Thyroid gland (tissue), 4 donors: Measurements from ENCODE around the gene CPLX3. TPM values are rescaled to one million over a fixed set of nuclear protein-coding genes. Genes with fewer than 3 reads are reported as not detected.

Experiments used
- DNase-seq, 2 donors: peaks; one replicate each; pipeline ENCODE4 v3.0.0-alpha.2; 2019
- H3K27ac ChIP-seq, 3 donors: fragments of 200-600 bp; sonication (generic); 1 replicate in 2 of 3; 2 replicates in 1 of 3; pipeline ENCODE4 v1.5.1; 2016 to 2019; ENCODE audit warnings: mild to moderate bottlenecking in 1 of 3, moderate library complexity in 1 of 3
- H3K27me3 ChIP-seq: fragments of 200-600 bp; sonication (generic); one replicate; pipeline ENCODE4 v1.5.1; 2019
- H3K36me3 ChIP-seq, 2 donors: fragments of 200-600 bp; sonication (generic); one replicate each; pipeline ENCODE4 v1.5.1; 2016 to 2019
- H3K4me1 ChIP-seq, 2 donors: fragments of 200-600 bp; sonication (generic); one replicate each; pipeline ENCODE4 v1.5.1; 2017 to 2019
- H3K4me3 ChIP-seq, 3 donors: fragments of 200-600 bp; sonication (generic); replicated peaks in 1 of 3; 1 replicate in 2 of 3; 2 replicates in 1 of 3; pipeline ENCODE4 v1.5.1; 2016; ENCODE audit warnings: mild to moderate bottlenecking in 1 of 3
- H3K9me3 ChIP-seq: fragments of 200-600 bp; sonication (generic); one replicate; pipeline ENCODE4 v1.5.1; 2017
- POLR2A ChIP-seq, 2 donors: fragments of 450-650 bp; IDR thresholded peaks; one replicate each; pipeline ENCODE4 v1.6.1; 2017; ENCODE audit warnings: antibody characterized with exemption in 2 of 2, mild to moderate bottlenecking in 2 of 2, moderate library complexity in 1 of 2
- WGBS, 2 donors: methylation state at CpG; one replicate each; pipeline ENCODE4 v1.1.5; 2017; 5-methylcytosine and 5-hydroxymethylcytosine counted together
- intact Hi-C: fragments of 100-400 bp; cut with DNase I; formaldehyde crosslinking; loops from one replicate; pipeline ENCODE4 v1.15.1; 2023
- total RNA-seq, 4 donors: library from RNA; depleted of rRNA; stranded (reverse); fragments of >200 nt; gene quantifications; one replicate each; pipeline ENCODE4 v1.2.3, GENCODE V29; 2016
- TF ChIP-seq, protein P1 (sequence below), 6 experiments: fragments of 200-600 bp in 3 of 6; fragments of 450-650 bp in 3 of 6; sonication (generic) in 3 of 6; IDR thresholded peaks; one replicate each; pipeline ENCODE4 v1.5.1; 2016 to 2019; ENCODE audit warnings: antibody characterized with exemption in 6 of 6, mild to moderate bottlenecking in 2 of 6, inconsistent platforms in 1 of 6, moderate library complexity in 1 of 6

Gene CPLX3
- total RNA-seq, 4 donors from 2014 or later, result not detected

GRCh38 chr15:74866090-74866489, 39.7 kb downstream of the CPLX3 start:
- H3K4me1 ChIP-seq, result peaks cover 38 to 77% of the 10 kb centered on the region in 2 donors
- no peaks in the 10 kb centered on the region for H3K9me3 ChIP-seq
- H3K4me3 ChIP-seq, result no peak overlapping the region
- peak overlapping the region; percentile 26 to 78 (median 67) for H3K27ac ChIP-seq
- no peak for TF ChIP-seq POLR2A (IDR thresholded peaks at IDR 0.05)
- TF ChIP-seq, protein P1, sequence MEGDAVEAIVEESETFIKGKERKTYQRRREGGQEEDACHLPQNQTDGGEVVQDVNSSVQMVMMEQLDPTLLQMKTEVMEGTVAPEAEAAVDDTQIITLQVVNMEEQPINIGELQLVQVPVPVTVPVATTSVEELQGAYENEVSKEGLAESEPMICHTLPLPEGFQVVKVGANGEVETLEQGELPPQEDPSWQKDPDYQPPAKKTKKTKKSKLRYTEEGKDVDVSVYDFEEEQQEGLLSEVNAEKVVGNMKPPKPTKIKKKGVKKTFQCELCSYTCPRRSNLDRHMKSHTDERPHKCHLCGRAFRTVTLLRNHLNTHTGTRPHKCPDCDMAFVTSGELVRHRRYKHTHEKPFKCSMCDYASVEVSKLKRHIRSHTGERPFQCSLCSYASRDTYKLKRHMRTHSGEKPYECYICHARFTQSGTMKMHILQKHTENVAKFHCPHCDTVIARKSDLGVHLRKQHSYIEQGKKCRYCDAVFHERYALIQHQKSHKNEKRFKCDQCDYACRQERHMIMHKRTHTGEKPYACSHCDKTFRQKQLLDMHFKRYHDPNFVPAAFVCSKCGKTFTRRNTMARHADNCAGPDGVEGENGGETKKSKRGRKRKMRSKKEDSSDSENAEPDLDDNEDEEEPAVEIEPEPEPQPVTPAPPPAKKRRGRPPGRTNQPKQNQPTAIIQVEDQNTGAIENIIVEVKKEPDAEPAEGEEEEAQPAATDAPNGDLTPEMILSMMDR (IDR thresholded peaks at IDR 0.05), result no peak
- intact Hi-C loops, result no loop called here
- no peaks in the 10 kb centered on the region for H3K36me3 ChIP-seq
- no peaks in the 10 kb centered on the region for H3K27me3 ChIP-seq
- 72 to 74% methylated on average over 6 of the region's 6 CpGs for WGBS, 2 donors
- DNase-seq, result peak; percentile 68

DNA sequence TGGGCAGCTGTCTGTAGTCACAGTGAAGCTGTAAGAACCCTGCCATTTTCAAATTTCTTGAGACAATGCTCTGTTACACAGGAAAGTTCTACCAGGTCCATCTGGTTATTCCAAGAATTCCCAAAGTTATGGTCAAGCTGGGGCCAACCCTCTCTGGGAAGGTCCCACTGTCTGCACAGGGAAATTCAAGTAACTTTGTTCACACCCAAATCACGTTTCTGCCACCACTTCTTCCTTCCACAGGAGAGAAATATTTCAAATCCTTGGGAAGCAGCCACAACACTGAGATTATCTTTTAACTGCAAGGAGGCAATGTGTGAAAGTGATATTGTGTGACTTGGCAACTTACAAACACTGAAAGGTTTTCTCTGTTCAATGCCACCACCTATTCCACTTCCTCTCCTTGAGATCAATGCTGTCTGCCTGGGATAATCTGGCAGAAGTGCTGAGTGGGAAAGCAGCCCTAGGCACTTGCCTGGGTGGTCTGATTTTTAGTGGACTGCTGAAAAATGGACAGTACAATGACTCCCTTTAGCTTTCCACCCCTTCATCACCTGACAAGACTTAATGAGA, 41.1 kb downstream of the CPLX3 start:
- WGBS, 2 donors, result 61 to 77% methylated on average over 1 of the region's 1 CpG
- peak overlapping the region; percentile 4 to 78 (median 67) for H3K27ac ChIP-seq
- intact Hi-C loops, result no loop called here
- TF ChIP-seq, protein P1 (IDR thresholded peaks at IDR 0.05), result no peak
- TF ChIP-seq POLR2A (IDR thresholded peaks at IDR 0.05), result no peak
- H3K27me3 ChIP-seq, result no peaks in the 10 kb centered on the region
- H3K36me3 ChIP-seq, result no peaks in the 10 kb centered on the region
- peaks cover 49 to 90% of the 10 kb centered on the region in 2 donors for H3K4me1 ChIP-seq
- H3K4me3 ChIP-seq, result no peak overlapping the region
- no peak for DNase-seq
- no peaks in the 10 kb centered on the region for H3K9me3 ChIP-seq

DNA sequence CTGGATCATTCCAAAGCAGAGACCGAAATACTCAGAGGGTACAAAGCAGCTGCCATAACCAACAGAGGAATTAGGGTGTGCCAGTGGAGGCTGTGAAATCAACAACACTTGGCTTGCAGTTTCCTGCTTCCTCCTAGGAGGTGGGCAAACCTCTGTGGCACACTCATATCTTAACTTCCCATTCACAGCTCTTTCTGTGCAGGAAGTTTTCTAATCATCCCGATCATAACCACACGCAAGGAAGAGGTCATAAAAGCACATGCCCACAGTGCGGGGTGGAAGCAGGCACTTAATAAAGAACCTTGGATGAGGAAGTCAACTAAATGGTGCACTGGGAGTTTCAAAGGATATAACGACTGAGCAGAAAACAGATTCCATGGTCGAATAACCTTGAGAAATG, 41.6 kb downstream of the CPLX3 start:
- TF ChIP-seq, protein P1 (IDR thresholded peaks at IDR 0.05), result no peak
- no peak for TF ChIP-seq POLR2A (IDR thresholded peaks at IDR 0.05)
- Histone ChIP-seq H3K36me3 (no peaks in the 10 kb centered on the region), H3K4me3 (no peak overlapping the region), H3K27me3 (no peaks in the 10 kb centered on the region), H3K4me1 (peaks cover 49 to 90% of the 10 kb centered on the region in 2 donors), H3K27ac (peak overlapping the region; percentile 44 to 78 (median 67)), H3K9me3 (no peaks in the 10 kb centered on the region)
- WGBS, 2 donors, result 73 to 75% methylated on average over 6 of the region's 6 CpGs
- DNase-seq, result no peak
- intact Hi-C loops, result no loop called here

- TF ChIP-seq, protein P1 (IDR thresholded peaks at IDR 0.05), result no peak
- TF ChIP-seq POLR2A (IDR thresholded peaks at IDR 0.05), result no peak
- peak overlapping the region; percentile 35 to 78 (median 67) for H3K27ac ChIP-seq
- H3K27me3 ChIP-seq, result no peaks in the 10 kb centered on the region
- H3K4me1 ChIP-seq, result peaks cover 49 to 83% of the 10 kb centered on the region in 2 donors
- H3K36me3 ChIP-seq, result no peaks in the 10 kb centered on the region
- intact Hi-C loops, result no loop called here
- no peak for DNase-seq
- H3K9me3 ChIP-seq, result no peaks in the 10 kb centered on the region
- H3K4me3 ChIP-seq, result no peak overlapping the region
These were observed 42.9 kb downstream of the CPLX3 start for GRCh38 chr15:74869372-74869725.

DNA sequence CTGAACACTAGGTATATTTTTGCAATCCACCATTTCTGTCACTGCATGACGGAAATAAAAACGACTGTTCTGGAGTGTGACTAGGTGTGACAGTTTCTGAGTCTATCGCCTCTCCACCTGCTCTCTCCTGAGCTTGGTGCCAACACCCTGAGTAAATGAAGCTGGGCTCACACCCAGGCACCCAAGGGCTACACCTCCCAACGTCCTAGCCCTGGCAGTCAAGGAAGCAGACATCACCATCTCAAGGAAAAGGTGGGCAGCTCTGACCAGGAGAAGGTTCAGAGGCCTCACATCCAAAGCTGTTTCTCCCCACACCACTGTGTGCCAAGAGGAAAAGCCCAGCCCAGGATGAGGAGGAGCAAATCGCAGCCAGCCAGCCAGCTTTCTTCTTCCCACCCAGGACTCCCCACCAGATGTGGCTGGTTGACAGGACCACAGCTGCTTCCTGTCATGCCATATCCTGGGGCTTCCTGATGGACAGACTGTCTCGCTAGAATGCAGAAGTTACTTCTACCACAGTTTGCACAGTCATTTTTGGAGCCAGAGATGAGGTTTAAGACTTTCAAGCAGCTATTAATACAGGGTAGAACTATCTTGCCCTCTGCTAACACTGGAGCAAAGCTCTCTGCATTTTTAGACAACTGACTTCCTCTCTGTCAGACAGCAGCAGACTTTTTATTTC, 43.4 kb downstream of the CPLX3 start:
- no peaks in the 10 kb centered on the region for H3K36me3 ChIP-seq
- no peaks in the 10 kb centered on the region for H3K27me3 ChIP-seq
- WGBS, 2 donors, result 52 to 59% methylated on average over 6 of the region's 6 CpGs
- TF ChIP-seq POLR2A (IDR thresholded peaks at IDR 0.05), result no peak
- TF ChIP-seq, protein P1 (IDR thresholded peaks at IDR 0.05), result no peak
- H3K27ac ChIP-seq, result peak overlapping the region; percentile 35 to 78 (median 67)
- peak; percentile 34 to 43 for DNase-seq
- intact Hi-C loops, result no loop called here
- no peaks in the 10 kb centered on the region for H3K9me3 ChIP-seq
- no peak overlapping the region for H3K4me3 ChIP-seq
- H3K4me1 ChIP-seq, result peaks cover 46 to 78% of the 10 kb centered on the region in 2 donors
